ENCODE results near the gene RAD51B.

DNA sequence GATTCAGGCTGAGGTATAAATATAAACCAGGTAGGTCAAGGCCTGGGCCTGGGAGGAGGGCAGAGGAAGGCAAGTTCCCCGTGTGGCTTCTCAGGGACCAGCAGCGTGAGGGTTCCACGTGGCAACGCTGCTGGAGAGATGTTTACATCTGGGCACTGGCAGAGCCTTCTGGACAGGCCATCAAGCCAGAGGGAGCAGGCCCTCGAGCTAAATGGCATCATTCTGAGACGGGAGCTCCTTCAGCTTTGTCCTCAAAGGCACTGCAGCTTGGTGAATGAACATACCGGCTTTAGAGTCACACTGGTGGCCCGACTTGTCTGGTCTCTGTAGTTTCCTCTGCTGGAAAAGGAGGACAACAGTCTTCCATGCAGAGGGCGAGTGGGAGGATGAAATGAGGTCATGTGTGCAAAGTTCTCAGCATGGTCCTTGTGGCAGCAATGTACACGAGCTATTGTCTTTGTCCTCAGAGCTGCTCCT lies 742.0 kb downstream of the RAD51B start:
- TF ChIP-seq EZH2 (IDR thresholded peaks at IDR 0.05; ENCODE audit: low read length, unreplicated experiment), result no peak
- TF ChIP-seq, protein P1, sequence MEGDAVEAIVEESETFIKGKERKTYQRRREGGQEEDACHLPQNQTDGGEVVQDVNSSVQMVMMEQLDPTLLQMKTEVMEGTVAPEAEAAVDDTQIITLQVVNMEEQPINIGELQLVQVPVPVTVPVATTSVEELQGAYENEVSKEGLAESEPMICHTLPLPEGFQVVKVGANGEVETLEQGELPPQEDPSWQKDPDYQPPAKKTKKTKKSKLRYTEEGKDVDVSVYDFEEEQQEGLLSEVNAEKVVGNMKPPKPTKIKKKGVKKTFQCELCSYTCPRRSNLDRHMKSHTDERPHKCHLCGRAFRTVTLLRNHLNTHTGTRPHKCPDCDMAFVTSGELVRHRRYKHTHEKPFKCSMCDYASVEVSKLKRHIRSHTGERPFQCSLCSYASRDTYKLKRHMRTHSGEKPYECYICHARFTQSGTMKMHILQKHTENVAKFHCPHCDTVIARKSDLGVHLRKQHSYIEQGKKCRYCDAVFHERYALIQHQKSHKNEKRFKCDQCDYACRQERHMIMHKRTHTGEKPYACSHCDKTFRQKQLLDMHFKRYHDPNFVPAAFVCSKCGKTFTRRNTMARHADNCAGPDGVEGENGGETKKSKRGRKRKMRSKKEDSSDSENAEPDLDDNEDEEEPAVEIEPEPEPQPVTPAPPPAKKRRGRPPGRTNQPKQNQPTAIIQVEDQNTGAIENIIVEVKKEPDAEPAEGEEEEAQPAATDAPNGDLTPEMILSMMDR (conservative IDR thresholded peaks at IDR 0.05; ENCODE audit: low read depth, low read length), result no peak
- TF ChIP-seq EZH2phosphoT487 (IDR thresholded peaks at IDR 0.05; ENCODE audit: borderline replicate concordance, low read length), result no peak

All from PC-3 (cell line).